Frontal cortex (tissue), 4 donors: ENCODE data around the gene FIG4. TPM values are rescaled to one million over a fixed set of nuclear protein-coding genes. Genes with fewer than 3 reads are reported as not detected.

ENCODE experiments used
- DNase-seq, 2 donors: peaks; one replicate each; pipeline ENCODE4 v3.0.0; 2012; ENCODE audit warnings: low spot score in 2 of 2
- FAIRE-seq: peaks from 2 replicates; lab custom pipeline; 2012; peaks lifted over from hg19 to GRCh38; lab: Jason Lieb, UNC
- total RNA-seq: library from RNA; depleted of rRNA; stranded (reverse); fragments of >200 nt; gene quantifications from one replicate; pipeline ENCODE4 v1.2.3, GENCODE V29; 2014
- donor health status: control.
- donor health status: control.
- donor health status: control.

The FIG4 gene
- total RNA-seq, 1 donor from 2014 or later, result 67.7 TPM

DNA sequence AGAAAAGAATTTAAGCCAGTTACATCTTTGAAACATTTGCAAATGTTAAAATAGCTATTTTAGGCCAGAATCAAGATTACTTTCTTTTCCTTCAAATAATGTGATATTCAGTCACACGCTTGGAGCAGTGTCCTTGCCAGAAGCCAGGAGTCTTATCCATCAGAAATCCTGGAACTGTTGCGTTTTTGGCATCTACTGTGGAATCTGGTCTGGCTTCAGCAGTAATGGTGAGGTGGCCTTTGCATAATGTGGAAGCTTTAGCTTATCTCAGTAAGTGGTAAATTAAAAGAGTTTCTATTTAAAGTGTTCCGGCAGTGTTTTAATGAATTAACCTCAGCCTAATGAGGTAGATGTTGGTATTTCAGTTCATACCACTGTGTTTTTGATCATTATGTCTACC, 97.6 kb downstream of the FIG4 start:
- DNase-seq (no peak), FAIRE-seq (no peak)

DNA sequence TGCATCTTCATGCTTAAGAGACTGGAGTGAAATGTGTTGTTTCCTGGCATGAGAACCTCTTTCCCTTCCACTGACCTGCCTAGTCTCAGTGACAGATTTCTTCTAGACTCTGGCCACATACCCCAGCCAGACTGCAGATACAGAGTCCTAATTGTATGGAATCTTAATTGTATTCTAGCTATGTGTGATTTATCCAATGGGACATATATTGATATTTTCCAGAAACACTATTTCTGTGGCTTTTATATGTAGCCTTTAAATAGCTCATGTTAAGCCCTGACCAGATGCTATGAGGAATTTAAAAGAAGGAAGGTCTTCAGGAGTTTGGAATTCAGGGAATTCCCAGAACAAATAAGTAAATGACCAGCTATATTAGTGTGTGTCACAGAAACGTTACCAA, 99.0 kb downstream of the FIG4 start:
- FAIRE-seq (no peak), DNase-seq (no peak)

DNA sequence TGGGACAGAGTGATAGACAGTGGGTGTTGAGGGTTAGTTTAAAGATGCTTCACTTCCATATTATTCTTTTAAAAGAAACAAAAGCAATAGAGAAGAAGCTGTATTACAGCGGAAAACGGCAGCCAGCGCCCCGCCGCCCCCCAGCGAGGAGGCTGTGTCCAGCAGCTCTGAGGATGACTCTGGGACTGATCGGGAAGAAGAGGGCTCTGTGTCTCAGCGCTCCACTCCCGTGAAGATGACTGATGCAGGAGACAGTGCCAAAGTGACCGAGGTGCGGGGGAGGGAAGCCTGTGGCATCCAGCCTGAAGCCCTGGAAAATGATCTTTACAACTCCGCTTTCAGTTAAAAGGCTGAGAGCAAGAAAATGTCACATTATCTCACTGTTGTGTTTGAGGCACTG, 100.2 kb downstream of the FIG4 start:
- no peak for DNase-seq
- FAIRE-seq, result no peak

DNA sequence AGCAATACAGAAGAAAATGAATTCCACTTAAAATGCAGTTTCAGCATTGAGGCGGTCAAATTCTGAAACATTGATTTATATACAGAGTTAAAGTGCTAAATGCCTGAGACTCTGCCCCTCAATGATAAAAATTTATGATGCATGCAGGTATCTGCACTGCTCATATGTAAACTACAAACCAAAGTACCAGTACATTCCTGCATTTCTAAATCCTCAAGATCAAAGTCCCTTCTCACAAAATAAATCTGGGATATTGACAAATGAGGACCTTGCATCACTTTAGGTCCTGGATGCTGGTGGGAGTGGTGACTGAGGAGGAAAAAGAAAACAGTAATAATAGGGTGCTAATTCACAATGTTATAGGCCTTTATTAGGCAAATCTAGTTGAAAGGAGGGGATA, 101.9 kb downstream of the FIG4 start:
- no peak for FAIRE-seq
- DNase-seq, result no peak

DNA sequence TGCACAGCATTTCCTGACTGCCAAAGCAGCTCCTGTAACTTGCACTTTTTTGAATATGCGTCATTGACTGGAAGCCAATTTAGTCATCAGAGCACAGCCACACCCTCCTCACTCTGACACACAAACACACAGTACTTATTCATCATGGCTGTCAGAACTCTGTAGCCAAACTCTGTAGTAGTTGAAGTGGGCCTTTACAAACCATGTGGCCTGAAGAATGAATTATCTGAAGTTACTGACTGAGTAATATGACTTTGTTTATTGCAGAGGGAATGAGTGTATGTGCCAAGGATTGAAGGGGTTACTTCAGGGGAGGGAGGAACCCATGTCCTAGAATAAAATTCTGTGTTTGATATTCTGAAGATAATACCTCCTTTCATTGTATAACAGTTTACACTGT, 102.7 kb downstream of the FIG4 start:
- no peak for FAIRE-seq

DNA sequence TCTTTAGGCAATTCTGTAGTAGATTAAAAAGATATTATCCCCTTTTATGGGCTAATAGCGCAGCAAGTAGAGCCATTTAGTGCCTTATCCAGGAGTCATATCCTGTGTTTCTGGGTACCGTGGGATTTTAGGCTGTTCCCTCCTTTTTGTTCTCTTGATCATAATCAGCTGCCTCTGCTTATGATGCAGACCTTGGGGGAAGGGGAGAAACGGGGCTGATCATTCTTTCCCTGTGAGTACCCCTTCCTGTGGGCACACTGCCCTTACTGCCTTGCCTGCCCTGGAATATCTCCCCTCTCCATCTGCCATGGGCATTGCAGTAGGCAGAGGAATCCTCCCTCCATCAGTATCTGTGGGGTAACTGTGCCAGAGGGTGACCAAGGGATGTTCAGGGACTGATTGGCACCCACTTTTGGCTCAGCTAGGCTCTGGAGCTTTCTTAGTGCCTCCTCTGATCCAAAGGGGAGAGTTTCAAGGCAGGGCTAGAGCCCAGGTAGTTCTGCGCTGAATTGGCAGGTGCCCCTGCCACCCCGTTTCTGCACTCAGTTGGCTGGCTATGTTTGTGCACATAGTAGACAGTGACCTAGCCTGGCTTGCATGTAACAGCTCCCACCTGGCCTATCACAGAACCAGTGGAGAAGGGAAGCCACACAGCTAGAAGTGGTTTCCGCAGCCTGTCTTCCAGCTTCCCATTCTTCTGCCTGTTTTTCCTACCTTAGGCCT, 103.3 kb downstream of the FIG4 start:
- no peak for DNase-seq
- no peak for FAIRE-seq

More for the DNA sequence above, 102.7 kb downstream of the FIG4 start:
- peak; percentile 3 to 15 for DNase-seq

DNA sequence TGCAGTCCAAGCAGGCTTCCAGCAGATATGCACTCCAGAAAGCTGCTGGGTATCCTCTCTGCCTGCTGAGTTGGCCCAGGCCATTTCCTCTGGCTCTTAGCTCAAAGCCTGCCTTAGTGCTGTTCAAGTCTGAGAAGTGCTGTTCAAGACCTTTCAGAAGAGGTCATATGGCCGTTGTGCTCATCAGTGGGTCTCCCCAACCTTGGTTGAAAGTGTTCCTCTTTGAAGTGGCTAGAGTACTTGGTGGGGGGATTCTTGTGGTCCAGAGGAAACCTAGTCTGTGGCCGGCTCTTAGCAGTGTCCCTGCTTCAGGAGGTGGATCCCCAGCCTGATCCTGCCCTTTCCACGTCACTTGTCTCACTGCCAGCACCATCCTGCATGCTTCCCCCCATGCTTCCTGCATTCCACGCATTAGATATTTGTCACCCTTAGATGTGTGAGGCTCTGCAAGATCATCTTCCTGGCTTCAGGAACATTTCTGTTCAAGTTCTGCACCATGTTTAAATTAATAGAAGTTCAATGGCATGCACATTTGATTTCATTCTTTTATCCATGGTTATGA, 105.0 kb downstream of the FIG4 start:
- DNase-seq, result no peak
- no peak for FAIRE-seq

DNA sequence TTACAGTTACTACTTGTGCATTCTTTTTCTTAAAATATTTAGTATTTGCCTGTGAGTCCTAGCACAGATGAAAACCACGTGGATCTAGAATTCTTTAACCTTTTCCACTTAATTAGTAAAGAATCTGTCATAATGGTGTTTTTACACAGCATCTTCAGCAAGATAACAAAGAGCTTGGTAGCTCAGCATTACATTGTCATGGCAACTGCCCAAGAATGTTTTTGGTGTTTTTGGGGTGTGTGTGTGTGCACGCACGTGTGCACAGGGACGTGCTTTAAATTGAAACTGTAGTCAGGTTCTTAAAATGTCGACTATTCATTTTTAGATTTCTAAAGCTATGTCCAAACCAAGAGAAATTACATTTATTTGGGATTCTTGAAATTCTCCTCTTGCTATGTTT, 108.0 kb downstream of the FIG4 start:
- DNase-seq (no peak), FAIRE-seq (no peak)

DNA sequence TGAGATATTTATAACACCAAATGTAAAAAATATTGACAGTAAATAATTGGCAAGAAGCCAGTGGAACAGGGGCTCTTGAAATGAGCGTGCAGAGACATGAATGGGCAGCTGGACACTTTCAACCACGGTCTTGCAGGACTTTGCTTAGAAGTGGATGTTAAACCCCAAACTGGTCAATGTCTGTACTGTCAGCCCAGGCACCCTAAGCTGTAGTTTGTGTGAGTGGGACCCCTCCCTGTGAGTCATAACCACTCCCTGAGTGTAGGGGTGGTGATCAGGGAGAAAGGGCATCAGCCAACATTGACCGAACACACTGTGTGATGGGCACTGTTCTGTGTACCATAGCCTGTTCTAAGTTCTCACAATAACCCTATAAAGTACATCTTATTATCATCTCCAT, 108.6 kb downstream of the FIG4 start:
- DNase-seq, result no peak
- FAIRE-seq, result no peak

DNA sequence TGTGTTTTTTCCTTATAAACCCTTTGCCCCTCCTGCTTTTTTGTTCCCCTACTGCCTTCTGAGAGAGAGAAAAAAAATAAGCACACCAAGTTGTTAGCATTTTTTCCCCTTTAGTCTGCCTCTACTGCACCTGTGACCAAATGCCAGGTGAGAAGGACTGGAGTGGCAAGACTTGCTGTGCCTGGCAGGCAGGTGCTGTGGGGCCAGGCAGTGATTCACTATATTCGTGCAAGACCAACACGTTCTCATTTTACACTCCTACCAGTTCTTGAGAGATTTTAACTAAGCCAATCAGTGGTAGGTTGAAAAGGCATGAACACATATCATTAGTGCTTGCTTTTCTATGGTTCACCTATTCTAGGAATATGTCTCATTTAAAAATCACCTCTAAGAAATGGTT, 109.7 kb downstream of the FIG4 start:
- FAIRE-seq (no peak), DNase-seq (no peak)

DNA sequence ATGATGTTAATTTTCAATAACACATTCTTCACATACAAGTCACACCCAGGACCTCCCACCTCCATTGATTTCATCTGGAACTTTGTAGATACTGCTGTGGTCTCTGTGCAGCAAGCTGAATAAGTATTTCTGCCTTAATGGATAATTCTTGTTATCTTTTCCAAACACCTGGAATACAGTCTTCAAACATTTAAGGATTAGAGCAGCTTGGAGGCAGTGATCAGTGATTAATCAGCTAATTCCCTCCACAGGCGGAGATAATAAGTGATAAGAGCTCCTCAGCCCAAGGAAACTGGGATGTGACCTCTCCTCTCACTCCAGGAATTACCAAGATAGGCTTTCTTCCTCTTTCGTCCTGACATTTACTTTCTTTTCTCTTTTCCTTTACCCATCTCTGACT, 110.7 kb downstream of the FIG4 start:
- no peak for DNase-seq
- FAIRE-seq, result no peak

DNA sequence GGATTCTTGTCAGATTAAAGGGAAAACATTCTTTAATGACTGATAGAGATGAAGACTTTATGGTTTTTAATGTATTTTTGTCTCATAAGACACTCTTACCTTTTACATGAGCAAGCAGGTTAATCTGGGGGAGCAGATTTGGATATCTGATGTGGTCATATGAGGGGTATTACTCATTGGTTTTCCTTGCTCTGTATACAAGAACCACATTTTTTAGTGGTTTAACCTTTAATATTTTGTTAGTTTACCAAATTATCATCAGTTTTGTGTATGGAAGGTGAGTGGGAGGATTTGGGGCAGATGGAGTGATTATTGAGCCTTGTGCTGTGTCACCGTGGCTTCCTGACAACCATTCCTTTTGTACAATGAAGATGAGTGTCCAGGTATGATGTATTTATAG, 112.9 kb downstream of the FIG4 start:
- no peak for DNase-seq
- FAIRE-seq, result no peak

DNA sequence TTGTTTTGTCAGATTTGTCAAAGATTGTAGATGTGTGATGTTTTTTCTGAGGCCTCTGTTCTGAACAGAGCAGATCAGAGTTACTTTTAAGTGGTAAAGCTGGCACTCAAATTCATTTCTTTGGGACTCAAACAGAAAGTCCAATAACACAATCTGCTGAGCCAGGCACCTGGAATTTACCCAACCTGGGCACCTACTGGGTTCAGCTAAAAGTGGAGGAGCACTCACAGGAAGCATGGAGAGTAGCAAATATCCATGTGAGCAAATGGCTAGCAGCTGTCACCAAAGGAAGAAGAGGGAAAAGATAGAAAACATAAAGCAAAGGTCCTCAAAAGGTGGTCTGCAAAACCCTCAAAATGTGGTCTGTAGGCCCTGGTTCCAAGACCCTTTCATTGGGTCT, 116.8 kb downstream of the FIG4 start:
- no peak for DNase-seq

DNA sequence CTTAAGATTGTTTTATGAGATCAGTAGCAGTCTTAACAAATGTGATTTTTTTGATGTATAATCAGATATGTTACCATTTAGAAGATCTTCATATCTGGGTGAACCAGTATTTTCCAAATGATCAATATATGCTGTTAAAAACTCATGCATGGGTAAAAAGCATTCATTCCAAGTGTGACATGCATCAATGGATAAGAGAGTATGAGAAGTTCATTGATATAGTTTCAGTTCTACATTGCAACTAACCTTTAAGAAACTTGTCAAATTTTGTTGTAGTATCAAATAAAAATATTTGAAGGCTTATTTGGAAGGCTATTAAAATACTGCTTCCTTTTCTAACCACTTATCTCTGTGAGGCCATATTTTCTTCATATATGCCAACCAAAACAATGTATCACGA, 117.7 kb downstream of the FIG4 start:
- no peak for FAIRE-seq
- DNase-seq, result no peak

More for the DNA sequence above, 116.8 kb downstream of the FIG4 start:
- no peak for FAIRE-seq

DNA sequence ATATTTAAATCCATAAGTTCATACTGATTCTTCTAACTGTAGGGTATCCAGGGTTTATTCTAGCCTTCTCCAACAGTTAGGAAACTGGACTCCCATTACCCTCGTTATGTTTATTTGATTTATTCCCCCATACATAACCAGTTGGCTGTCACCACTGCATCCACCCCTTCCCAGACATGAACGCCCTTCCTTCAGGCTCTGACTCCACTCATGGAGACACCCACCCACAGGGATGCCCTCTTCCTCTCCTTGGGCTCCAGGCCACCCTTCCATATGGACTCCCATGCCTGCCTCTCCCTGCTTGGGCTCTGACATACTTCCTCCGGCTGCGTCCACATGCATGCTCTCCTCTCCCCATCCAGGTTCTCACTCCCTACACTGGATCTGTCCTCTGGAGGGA, 124.0 kb downstream of the FIG4 start:
- DNase-seq (no peak), FAIRE-seq (no peak)

DNA sequence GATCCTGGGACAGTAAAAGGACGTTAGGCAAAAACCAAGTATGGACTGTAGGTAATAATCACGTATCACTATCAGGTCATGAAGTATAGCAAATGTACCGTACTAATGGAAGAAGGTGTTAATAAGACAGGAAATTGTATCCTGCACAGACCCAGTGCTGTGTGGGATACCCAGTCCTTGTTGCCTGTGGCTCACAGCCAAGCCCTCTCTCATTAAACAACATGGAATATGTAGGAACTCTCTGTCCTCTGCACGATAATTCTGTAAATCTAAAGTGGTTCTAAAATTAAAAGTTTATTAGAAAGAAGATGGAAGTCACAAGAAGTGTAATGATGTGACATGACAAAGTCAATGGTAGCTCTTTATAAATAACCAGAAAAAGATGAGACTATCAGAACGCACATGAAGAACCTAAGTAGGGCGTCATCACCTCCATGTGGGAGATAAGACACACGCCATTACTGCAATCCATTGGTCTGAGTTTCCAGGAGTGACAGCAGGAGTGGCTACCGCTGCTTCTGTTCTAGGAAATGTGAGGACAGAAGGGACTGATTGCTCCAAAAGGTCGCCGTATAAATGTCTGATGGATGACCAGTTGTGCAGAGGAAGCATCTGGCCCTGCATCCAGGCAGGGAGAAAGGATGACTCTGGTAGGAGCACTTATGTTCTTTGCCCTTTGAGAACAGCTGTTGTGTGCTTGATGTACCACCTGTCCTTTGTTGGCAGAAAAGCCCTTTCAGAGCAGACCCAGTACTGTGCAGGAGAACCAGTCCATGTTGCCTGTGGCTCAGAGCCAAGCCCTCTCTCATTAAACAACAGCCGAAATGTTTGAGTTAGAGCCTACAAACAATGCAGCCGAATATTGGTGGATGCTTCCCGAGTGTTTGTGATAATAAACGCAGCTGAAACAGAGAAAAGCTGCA, 125.6 kb downstream of the FIG4 start:
- FAIRE-seq, result no peak
- no peak for DNase-seq

DNA sequence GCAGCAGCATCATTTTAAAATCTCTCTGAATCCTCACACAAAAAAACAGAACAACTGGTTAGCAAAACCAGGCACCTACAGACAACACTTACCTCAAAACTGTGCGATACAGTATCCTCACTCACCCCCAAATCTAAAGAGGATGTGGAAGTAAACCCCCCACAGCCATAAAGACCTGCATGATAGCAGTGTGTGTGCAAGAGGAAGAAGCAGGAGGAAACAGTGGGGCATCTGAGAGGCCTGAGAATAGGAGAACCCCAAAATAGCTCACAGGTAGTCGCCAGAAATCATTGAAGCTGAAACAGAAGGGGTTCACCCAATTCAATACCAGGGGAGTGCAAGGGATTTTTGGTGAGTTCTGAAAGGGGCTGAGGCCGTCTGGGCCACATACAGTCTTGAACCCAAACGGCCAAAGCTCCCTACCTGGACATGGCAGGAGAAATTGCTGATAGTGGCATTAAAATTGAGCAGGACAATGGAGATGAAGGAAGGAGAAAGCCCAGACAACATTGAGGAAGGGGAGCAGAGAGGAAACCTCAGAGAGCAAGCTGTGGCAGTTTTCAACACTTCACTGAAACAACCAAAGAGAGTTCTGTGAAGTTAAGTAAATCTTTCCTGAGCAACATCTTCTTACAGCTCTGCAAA, 129.7 kb downstream of the FIG4 start:
- no peak for FAIRE-seq

DNA sequence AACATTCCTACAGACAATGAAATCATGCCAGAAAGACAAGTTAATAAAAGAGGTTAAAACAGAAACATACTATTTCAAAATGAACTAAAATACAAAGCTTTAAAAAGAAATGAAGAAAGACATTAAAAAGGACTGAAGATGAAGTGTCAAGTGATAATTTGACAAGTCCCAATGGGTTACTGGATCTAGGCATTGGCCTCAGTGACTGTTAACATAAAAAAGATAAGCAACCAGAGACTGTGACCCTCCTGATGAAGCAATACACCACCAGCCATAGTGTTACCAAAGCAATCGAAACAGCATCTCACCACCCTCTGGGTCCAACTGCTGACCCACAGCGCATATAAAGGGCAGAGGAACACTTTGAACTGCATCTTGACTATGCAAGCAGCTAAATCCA, 130.3 kb downstream of the FIG4 start:
- DNase-seq (no peak), FAIRE-seq (no peak)

More for the DNA sequence above, 129.7 kb downstream of the FIG4 start:
- no peak for DNase-seq

DNA sequence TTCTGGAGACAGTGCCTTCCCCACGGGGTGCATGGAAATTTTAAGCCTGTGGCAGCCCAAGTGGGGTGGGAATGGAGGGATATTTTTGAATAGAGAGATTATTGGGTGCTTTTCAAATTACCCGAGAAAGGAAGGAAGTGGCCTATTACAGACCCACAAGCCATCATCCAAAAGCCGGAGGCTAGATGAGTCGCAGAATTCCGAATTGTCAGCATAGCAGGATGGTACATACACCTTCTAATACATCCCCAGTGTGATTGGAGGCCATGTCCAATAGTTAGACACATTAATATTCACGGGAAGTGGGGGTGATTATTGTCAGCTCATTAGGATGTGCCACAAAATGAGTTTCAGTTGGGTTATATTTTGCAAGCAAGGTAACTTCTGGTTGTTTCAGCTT, 133.0 kb downstream of the FIG4 start:
- FAIRE-seq (no peak), DNase-seq (no peak)

DNA sequence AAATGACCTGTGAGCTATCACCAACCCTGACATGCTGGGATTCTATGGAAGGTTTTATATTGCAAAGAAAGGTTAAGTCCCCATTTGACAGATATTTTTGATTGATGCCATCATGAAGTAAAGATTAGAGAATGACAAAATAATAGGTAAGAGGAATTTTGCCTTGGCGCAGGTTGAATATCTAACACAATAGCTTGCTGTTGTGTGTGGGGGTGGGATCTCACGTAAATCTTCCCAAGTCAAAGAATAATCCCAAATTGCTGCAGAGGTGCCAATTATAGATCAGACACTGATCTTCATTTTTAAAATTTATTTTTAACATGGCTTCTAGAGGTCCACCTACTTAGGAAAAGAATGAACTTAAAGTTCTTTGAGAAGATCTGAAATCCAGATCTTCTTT, 135.5 kb downstream of the FIG4 start:
- no peak for FAIRE-seq

More for the DNA sequence above, 135.5 kb downstream of the FIG4 start:
- no peak for DNase-seq
